SK-N-SH (cell line): Measurements from ENCODE around the gene CD276. TPM values are rescaled to one million over a fixed set of nuclear protein-coding genes. Genes with fewer than 3 reads are reported as not detected.

ENCODE experiments used
- CTCF ChIA-PET: fragments of 300-600, 350-600 bp; formaldehyde crosslinking; extraction: SDS; loops from one replicate; lab custom pipeline; 2021; lab: Yijun Ruan, JAX
- POLR2A ChIA-PET: fragments of 350-600 bp; sonication (Branson Sonifier 250); formaldehyde crosslinking; extraction: SDS; loops from one replicate; lab custom pipeline; 2020; ENCODE audit warnings: antibody characterized with exemption, inconsistent platforms; lab: Yijun Ruan, JAX
- DNase-seq: peaks from one replicate; pipeline ENCODE4 v3.0.0; 2012
- H2AFZ ChIP-seq: fragments of 200-600 bp; sonication (generic); 2 replicates; pipeline ENCODE4 v1.8.1; 2016; ENCODE audit warnings: antibody characterized with exemption, mild to moderate bottlenecking, low read depth
- H3F3A ChIP-seq: fragments of 200-600 bp; sonication (generic); replicated peaks from 2 replicates; pipeline ENCODE3; 2016; ENCODE audit warnings: antibody characterized with exemption, mild to moderate bottlenecking; ENCODE audit not compliant: insufficient read depth
- H3K27ac ChIP-seq, 2 experiments: fragments of 200-500 bp in 1 of 2; fragments of 200-600 bp in 1 of 2; sonication (Bioruptor generic) in 1 of 2; sonication (generic), shearing (Covaris generic) in 1 of 2; 2 replicates each; pipeline versions ENCODE4 v1.5.1 to v1.6.1; 2014 to 2016; ENCODE audit warnings: low read depth in 2 of 2, inconsistent platforms in 1 of 2, low read length in 1 of 2, mild to moderate bottlenecking in 1 of 2, mixed read lengths in 1 of 2
- H3K27me3 ChIP-seq: fragments of 200-600 bp; sonication (generic), shearing (Covaris generic); 2 replicates; pipeline ENCODE4 v1.6.1; 2016; ENCODE audit warnings: mixed run types; ENCODE audit not compliant: insufficient read depth
- H3K36me3 ChIP-seq, 2 experiments: fragments of 200-500 bp in 1 of 2; fragments of 200-600 bp in 1 of 2; sonication (Bioruptor generic) in 1 of 2; sonication (generic) in 1 of 2; replicated peaks in 1 of 2; 2 replicates each; pipeline versions ENCODE3 to v1.5.1; 2014 to 2016; ENCODE audit warnings: low read length in 1 of 2, mild to moderate bottlenecking in 1 of 2; ENCODE audit not compliant: insufficient read depth in 2 of 2, control insufficient read depth in 1 of 2
- H3K4me1 ChIP-seq, 2 experiments: fragments of 200-500 bp in 1 of 2; fragments of 200-600 bp in 1 of 2; sonication (Bioruptor generic) in 1 of 2; sonication (generic), shearing (Covaris generic) in 1 of 2; 2 replicates each; pipeline versions ENCODE4 v1.5.1 to v1.6.1; 2014 to 2016; ENCODE audit warnings: low read depth in 1 of 2, low read length in 1 of 2, mixed run types in 1 of 2; ENCODE audit not compliant: insufficient read depth in 2 of 2, control insufficient read depth in 1 of 2
- H3K4me2 ChIP-seq: fragments of 200-600 bp; sonication (generic), shearing (Covaris generic); 2 replicates; pipeline ENCODE4 v1.6.1; 2017; ENCODE audit warnings: mixed run types
- H3K4me3 ChIP-seq, 2 experiments: fragments of 200-500 bp in 1 of 2; fragments of 200-600 bp in 1 of 2; sonication (Bioruptor generic) in 1 of 2; sonication (generic), shearing (Covaris generic) in 1 of 2; 2 replicates each; pipeline versions ENCODE4 v1.5.1 to v1.8.1; 2014 to 2016; ENCODE audit warnings: low read depth in 2 of 2, inconsistent platforms in 1 of 2, low read length in 1 of 2, mild to moderate bottlenecking in 1 of 2, mixed read lengths in 1 of 2, moderate library complexity in 1 of 2
- H3K79me2 ChIP-seq: fragments of 200-600 bp; sonication (generic); 2 replicates; pipeline ENCODE4 v1.8.1; 2017; ENCODE audit warnings: mild to moderate bottlenecking; ENCODE audit not compliant: insufficient read depth
- H3K9ac ChIP-seq: fragments of 200-600 bp; sonication (generic); 2 replicates; pipeline ENCODE4 v1.6.1; 2017; ENCODE audit warnings: mixed run types
- H3K9me2 ChIP-seq: fragments of 200-600 bp; sonication (generic); 2 replicates; pipeline ENCODE4 v1.6.1; 2017; ENCODE audit warnings: mixed run types
- H3K9me3 ChIP-seq: fragments of 200-600 bp; sonication (generic); 2 replicates; pipeline ENCODE4 v1.6.1; 2017; ENCODE audit warnings: mixed run types, mild to moderate bottlenecking, moderate library complexity
- H4K20me1 ChIP-seq: fragments of 200-600 bp; sonication (generic); 2 replicates; pipeline ENCODE4 v1.6.1; 2017; ENCODE audit warnings: mild to moderate bottlenecking, mixed run types; ENCODE audit not compliant: insufficient read depth
- CHD2 ChIP-seq: fragments of 150-350 bp; IDR thresholded peaks from 2 replicates; pipeline ENCODE4 v1.6.1; 2018; ENCODE audit warnings: low read length; ENCODE audit not compliant: partially characterized antibody
- ELF1 ChIP-seq: IDR thresholded peaks from 2 replicates; pipeline ENCODE4 v1.4.0; 2012
- EP300 ChIP-seq, 2 experiments: IDR thresholded peaks; 2 replicates each; pipeline versions ENCODE4 v1.4.0 to v1.6.1; 2012; ENCODE audit warnings: borderline replicate concordance in 1 of 2, low read depth in 1 of 2, low read length in 1 of 2
- EZH2phosphoT487 ChIP-seq: fragments of 200-600 bp; sonication (generic); IDR thresholded peaks from 2 replicates; pipeline ENCODE4 v1.6.1; 2017; ENCODE audit warnings: low read depth, mixed run types, mild to moderate bottlenecking, antibody characterized with exemption, moderate library complexity, borderline replicate concordance
- FOSL2 ChIP-seq: IDR thresholded peaks from 2 replicates; pipeline ENCODE4 v1.4.0; 2012; ENCODE audit warnings: low read depth, mild to moderate bottlenecking, moderate library complexity, borderline replicate concordance
- GATA2 ChIP-seq: sonication (generic); formaldehyde crosslinking; IDR thresholded peaks from 2 replicates; pipeline ENCODE4 v1.5.0; 2020; ENCODE audit warnings: mild to moderate bottlenecking, missing genetic modification reagents
- MEF2A ChIP-seq: IDR thresholded peaks from 2 replicates; pipeline ENCODE4 v1.4.0; 2012; ENCODE audit warnings: low read depth, borderline replicate concordance
- MXI1 ChIP-seq: IDR thresholded peaks from 2 replicates; pipeline ENCODE4 v1.6.1; 2012; ENCODE audit warnings: mild to moderate bottlenecking, low read depth, low read length, improper control_type of control experiment
- SMC3 ChIP-seq: IDR thresholded peaks from 2 replicates; pipeline ENCODE4 v1.6.1; 2012; ENCODE audit warnings: low read depth, low read length, improper control_type of control experiment
- TCF12 ChIP-seq: IDR thresholded peaks from 2 replicates; pipeline ENCODE4 v1.4.0; 2012
- WGBS: methylation state at CpG from one replicate; pipeline ENCODE4 v1.1.6; 2017; ENCODE audit warnings: low lambda C conversion rate; 5-methylcytosine and 5-hydroxymethylcytosine counted together
- polyA plus RNA-seq, 3 experiments: library from polyadenylated mRNA; depleted of rRNA; stranded (reverse); fragments of >200 nt; gene quantifications; 2 replicates each; pipeline ENCODE4 v1.2.3, GENCODE V29; 2012
- TF ChIP-seq, protein P1 (sequence below): fragments of 150-350 bp; IDR thresholded peaks from 2 replicates; pipeline ENCODE4 v1.6.1; 2016; ENCODE audit warnings: mild to moderate bottlenecking, low read depth, low read length
- TF ChIP-seq, protein P2 (sequence below): IDR thresholded peaks from 2 replicates; pipeline ENCODE4 v1.4.0; 2012; ENCODE audit warnings: low read depth, borderline replicate concordance
- TF ChIP-seq, protein P3 (sequence below): IDR thresholded peaks from 2 replicates; pipeline ENCODE4; 2012
- TF ChIP-seq, protein P4 (sequence below): IDR thresholded peaks from 2 replicates; pipeline ENCODE4 v1.4.0; 2012; ENCODE audit warnings: low read depth

The CD276 gene
- polyA plus RNA-seq, 1 of the 3 experiments (the other 2 are of a cell fraction), result 86.2 TPM

DNA sequence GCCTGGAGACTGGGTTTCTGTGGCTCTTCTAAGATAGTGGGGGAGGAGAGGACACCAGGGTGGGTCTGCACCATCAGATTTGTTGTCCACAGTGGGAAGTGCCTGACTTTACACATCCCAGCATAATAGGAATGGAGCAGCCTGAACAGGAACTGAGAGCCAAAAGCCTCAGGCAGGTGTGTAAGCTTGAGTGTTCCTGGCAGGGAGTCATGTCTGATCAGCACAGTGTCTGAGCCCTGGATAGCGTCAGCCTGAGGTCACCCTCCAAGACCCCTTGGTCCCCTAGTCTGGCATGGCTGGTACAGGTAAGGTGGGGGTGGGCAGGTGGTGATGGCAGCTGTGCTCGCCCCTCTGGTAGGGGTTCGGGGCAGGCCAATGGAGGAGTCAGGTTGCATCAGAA is 48.7 kb downstream of the CD276 start:
- H3K9ac ChIP-seq, result no peak overlapping the region
- H3K4me3 ChIP-seq, result no peak overlapping the region
- peaks cover 0 to 17% of the 10 kb centered on the region in 2 experiments; a peak in 1 of 4 replicates for H3K4me1 ChIP-seq
- no peak for DNase-seq
- H2AFZ ChIP-seq, result no peak overlapping the region
- ChIA-PET CTCF (interaction anchor here (0.7 to 1.8 kb wide), 5 partner anchors 21 to 55 kb away, joined by 3 to 5 read pairs (median 4); no protein-coding TSS in a partner anchor), POLR2A (no interaction called here)
- WGBS, result 60% methylated on average over 1 of the region's 3 CpGs
- H3K36me3 ChIP-seq, result no peaks in the 10 kb centered on the region
- no peak overlapping the region for H3K27ac ChIP-seq
- H3F3A ChIP-seq, result no peaks in the 10 kb centered on the region
- no peaks in the 10 kb centered on the region for H3K9me2 ChIP-seq
- H3K9me3 ChIP-seq, result no peaks in the 10 kb centered on the region
- H4K20me1 ChIP-seq, result no peaks in the 10 kb centered on the region
- TF ChIP-seq, protein P1, sequence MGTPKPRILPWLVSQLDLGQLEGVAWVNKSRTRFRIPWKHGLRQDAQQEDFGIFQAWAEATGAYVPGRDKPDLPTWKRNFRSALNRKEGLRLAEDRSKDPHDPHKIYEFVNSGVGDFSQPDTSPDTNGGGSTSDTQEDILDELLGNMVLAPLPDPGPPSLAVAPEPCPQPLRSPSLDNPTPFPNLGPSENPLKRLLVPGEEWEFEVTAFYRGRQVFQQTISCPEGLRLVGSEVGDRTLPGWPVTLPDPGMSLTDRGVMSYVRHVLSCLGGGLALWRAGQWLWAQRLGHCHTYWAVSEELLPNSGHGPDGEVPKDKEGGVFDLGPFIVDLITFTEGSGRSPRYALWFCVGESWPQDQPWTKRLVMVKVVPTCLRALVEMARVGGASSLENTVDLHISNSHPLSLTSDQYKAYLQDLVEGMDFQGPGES, result no peak
- no peak for TF ChIP-seq GATA2
- TF ChIP-seq CHD2, result no peak
- TF ChIP-seq EZH2phosphoT487, result no peak
- TF ChIP-seq, protein P2, sequence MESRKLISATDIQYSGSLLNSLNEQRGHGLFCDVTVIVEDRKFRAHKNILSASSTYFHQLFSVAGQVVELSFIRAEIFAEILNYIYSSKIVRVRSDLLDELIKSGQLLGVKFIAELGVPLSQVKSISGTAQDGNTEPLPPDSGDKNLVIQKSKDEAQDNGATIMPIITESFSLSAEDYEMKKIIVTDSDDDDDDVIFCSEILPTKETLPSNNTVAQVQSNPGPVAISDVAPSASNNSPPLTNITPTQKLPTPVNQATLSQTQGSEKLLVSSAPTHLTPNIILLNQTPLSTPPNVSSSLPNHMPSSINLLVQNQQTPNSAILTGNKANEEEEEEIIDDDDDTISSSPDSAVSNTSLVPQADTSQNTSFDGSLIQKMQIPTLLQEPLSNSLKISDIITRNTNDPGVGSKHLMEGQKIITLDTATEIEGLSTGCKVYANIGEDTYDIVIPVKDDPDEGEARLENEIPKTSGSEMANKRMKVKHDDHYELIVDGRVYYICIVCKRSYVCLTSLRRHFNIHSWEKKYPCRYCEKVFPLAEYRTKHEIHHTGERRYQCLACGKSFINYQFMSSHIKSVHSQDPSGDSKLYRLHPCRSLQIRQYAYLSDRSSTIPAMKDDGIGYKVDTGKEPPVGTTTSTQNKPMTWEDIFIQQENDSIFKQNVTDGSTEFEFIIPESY, result no peak
- TF ChIP-seq ELF1, result no peak
- no peak overlapping the region for H3K4me2 ChIP-seq
- H3K27me3 ChIP-seq, result no peaks in the 10 kb centered on the region
- no peaks in the 10 kb centered on the region for H3K79me2 ChIP-seq

DNA sequence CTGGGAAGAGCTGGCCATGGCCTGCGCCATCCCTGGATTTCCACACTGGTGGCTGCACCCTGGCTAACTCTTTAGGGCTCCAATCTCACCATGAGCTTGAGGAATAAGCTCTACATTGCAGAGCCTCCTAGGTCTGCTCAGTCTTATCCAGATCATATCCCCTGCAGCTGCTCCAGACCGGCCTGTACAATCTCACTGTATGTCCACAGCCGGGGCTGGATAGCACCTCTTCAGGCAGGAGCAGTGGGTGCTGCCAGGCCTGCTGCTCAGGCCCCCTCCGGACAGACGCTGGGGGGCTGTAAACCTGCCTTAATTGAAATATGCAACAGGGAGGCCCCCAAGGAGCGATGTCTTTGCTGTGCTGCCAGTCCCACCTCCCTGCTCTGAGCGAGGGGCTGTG is 53.4 kb downstream of the CD276 start:
- Histone ChIP-seq H3K4me3 (no peak overlapping the region), H3K27me3 (no peaks in the 10 kb centered on the region), H3K79me2 (no peaks in the 10 kb centered on the region), H3K27ac (peak overlapping the region in 1 of 2 experiments; percentile 14; a peak in 1 of 4 replicates), H3K4me1 (peaks cover 0 to 31% of the 10 kb centered on the region in 2 experiments; a peak in 1 of 4 replicates), H3K9me2 (no peaks in the 10 kb centered on the region), H4K20me1 (no peaks in the 10 kb centered on the region), H3K36me3 (no peaks in the 10 kb centered on the region), H2AFZ (no peak overlapping the region), H3K9ac (no peak overlapping the region), H3F3A (no peaks in the 10 kb centered on the region), H3K4me2 (no peak overlapping the region), H3K9me3 (no peaks in the 10 kb centered on the region)
- POLR2A ChIA-PET, result interaction anchor here (1.1 kb wide), 1 partner anchor 13 kb away, joined by 3 read pairs; no protein-coding TSS in a partner anchor
- DNase-seq, result peak; percentile 75
- CTCF ChIA-PET, result interaction anchor here (0.9 to 1.6 kb wide), 5 partner anchors 19 to 472 kb away, joined by 3 to 5 read pairs (median 3); no protein-coding TSS in a partner anchor
- WGBS, result 61% methylated on average over 3 of the region's 7 CpGs
- TF ChIP-seq FOSL2 (no peak), EZH2phosphoT487 (no peak), MXI1 (no peak), SMC3 (no peak), MEF2A (no peak), EP300 (IDR thresholded peaks at IDR 0.05; ENCODE audit: borderline replicate concordance in 1 of 2, low read depth in 1 of 2, low read length in 1 of 2) (no peak), GATA2 (no peak), TCF12 (no peak), ELF1 (no peak)
- TF ChIP-seq, protein P2, result no peak
- TF ChIP-seq, protein P3, sequence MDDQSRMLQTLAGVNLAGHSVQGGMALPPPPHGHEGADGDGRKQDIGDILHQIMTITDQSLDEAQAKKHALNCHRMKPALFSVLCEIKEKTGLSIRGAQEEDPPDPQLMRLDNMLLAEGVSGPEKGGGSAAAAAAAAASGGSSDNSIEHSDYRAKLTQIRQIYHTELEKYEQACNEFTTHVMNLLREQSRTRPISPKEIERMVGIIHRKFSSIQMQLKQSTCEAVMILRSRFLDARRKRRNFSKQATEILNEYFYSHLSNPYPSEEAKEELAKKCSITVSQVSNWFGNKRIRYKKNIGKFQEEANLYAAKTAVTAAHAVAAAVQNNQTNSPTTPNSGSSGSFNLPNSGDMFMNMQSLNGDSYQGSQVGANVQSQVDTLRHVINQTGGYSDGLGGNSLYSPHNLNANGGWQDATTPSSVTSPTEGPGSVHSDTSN, result no peak
- TF ChIP-seq, protein P1, result no peak
- TF ChIP-seq, protein P4, sequence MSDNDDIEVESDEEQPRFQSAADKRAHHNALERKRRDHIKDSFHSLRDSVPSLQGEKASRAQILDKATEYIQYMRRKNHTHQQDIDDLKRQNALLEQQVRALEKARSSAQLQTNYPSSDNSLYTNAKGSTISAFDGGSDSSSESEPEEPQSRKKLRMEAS, result no peak
